Kidney epithelial cell (primary cell): ENCODE results near the gene IQCE. TPM values are rescaled to one million over a fixed set of nuclear protein-coding genes. Genes with fewer than 3 reads are reported as not detected.

Experiments
- DNase-seq: peaks from one replicate; pipeline ENCODE4 v3.0.0-alpha.2; 2010; ENCODE audit warnings: low read depth
- H3K27me3 ChIP-seq: 2 replicates; pipeline ENCODE4 v1.6.0; 2011; ENCODE audit warnings: low read length; ENCODE audit not compliant: control insufficient read depth, insufficient read depth
- H3K36me3 ChIP-seq: 2 replicates; pipeline ENCODE4 v1.5.1; 2011; ENCODE audit warnings: low read length; ENCODE audit not compliant: control insufficient read depth, insufficient read depth
- H3K4me3 ChIP-seq: 2 replicates; pipeline ENCODE4 v1.5.1; 2011; ENCODE audit warnings: low read depth, mild to moderate bottlenecking, control low read depth, low read length
- total RNA-seq: library from RNA; depleted of rRNA; stranded (reverse); fragments of >200 nt; gene quantifications from 2 replicates; pipeline ENCODE4 v1.2.3, GENCODE V29; 2015
- TF ChIP-seq, protein P1 (sequence below): IDR thresholded peaks from 2 replicates; pipeline ENCODE4 v1.5.1; 2011; ENCODE audit warnings: mild to moderate bottlenecking, moderate library complexity, low read length, control low read depth, inconsistent platforms; ENCODE audit not compliant: insufficient read depth, poor library complexity, severe bottlenecking

Gene IQCE
- total RNA-seq, 1 donor from 2014 or later = 18.0 TPM

DNA sequence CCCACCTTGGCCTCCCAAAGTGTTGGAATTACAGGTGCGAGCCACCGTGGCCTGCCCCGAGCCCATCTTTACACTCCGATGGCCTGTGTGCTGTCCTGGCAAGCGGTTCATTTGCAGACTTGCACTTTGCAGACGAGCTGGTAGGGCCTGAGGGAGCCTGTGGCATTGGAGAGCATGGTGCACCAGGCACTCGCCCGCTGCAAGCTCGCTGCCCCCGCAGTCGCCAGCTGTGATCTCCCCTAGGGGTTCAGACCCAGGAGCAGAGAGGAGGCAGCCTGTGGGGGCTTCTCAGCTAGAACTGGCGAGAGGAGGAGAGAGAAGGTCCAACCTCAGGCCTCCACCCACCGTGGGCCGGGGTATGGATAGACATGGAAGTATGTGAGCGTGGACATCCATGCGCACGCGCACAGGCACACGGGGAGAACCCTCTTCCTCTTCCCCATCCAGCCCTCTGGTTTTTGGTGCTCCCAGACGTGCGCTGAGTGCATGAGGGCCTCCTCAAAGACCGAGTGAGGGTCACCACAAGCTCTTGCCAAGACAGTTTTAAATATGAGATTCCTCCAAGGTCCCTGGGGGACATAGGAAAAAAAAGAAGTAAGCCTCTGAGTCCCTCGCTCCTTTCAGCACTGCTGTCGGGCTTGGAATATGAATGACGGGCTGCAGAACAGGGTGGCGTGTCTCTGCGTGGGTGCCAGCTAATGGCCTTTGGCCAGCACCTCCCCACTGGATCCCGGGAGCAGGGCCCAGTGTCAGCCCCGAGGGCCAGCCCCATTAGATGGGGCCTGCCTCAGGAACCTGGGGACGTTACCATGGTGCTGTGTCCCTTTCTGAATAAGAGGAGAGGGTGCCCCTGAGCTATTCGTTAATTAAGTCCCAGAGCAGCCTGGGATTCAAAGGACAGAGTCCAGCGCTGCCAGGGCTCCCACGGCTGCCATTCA, 57.9 kb downstream of the IQCE start:
- no peak overlapping the region for H3K4me3 ChIP-seq
- no peaks in the 10 kb centered on the region for H3K36me3 ChIP-seq
- TF ChIP-seq, protein P1, sequence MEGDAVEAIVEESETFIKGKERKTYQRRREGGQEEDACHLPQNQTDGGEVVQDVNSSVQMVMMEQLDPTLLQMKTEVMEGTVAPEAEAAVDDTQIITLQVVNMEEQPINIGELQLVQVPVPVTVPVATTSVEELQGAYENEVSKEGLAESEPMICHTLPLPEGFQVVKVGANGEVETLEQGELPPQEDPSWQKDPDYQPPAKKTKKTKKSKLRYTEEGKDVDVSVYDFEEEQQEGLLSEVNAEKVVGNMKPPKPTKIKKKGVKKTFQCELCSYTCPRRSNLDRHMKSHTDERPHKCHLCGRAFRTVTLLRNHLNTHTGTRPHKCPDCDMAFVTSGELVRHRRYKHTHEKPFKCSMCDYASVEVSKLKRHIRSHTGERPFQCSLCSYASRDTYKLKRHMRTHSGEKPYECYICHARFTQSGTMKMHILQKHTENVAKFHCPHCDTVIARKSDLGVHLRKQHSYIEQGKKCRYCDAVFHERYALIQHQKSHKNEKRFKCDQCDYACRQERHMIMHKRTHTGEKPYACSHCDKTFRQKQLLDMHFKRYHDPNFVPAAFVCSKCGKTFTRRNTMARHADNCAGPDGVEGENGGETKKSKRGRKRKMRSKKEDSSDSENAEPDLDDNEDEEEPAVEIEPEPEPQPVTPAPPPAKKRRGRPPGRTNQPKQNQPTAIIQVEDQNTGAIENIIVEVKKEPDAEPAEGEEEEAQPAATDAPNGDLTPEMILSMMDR = no peak
- DNase-seq = no peak
- peaks cover 3% of the 10 kb centered on the region for H3K27me3 ChIP-seq

DNA sequence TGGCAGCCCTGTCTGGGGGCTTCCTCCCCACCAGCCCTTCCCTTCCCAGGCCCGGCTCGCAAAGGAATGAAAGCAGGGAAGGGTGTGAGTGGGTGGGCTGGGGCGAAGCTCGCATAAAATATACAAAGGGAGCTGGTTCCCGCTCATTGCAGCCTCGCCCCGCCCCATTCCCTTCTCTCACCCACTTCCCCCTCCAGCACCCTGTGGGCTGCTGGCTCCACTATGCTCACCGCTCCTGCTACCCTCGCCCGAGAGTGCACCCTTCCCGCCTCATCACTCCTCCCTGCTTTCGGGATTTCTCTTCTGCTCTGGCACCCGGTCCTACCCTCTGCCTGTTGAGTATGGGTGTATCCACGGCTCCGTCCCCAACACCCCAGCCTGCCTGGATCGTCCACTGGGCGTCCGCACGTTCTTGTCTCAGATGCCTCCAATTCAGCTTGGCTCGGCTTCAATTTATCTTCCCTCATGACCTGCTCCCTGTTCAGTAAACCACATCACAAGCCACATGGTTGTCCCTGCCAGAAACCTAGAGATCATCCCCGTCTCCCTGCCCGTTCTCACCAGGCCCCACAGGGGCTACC, 58.6 kb downstream of the IQCE start:
- DNase-seq = no peak
- TF ChIP-seq, protein P1 = no peak
- H3K4me3 ChIP-seq = no peak overlapping the region
- peaks cover 3% of the 10 kb centered on the region for H3K27me3 ChIP-seq
- H3K36me3 ChIP-seq = no peaks in the 10 kb centered on the region

DNA sequence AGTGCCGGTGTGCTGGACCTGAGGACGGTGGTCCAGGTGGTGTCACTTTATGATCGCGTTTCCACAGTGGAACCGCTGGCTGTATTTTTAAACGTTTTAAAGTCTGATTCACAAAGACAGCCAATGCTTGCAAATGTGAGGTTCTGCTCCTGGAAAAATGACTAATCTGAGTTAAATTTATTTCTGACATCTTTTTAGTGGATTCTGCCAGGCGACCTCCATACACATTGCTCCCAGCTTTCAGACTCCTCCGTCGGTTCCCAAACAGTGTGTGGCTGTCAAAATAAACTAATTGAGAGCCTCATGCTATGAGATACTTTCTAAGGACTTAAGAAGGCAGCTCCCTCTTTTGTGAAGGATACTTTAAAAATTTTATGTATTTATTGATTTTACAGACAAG, 60.3 kb downstream of the IQCE start:
- DNase-seq = no peak
- TF ChIP-seq, protein P1 = no peak
- H3K27me3 ChIP-seq = peaks cover 3% of the 10 kb centered on the region
- no peaks in the 10 kb centered on the region for H3K36me3 ChIP-seq
- no peak overlapping the region for H3K4me3 ChIP-seq

DNA sequence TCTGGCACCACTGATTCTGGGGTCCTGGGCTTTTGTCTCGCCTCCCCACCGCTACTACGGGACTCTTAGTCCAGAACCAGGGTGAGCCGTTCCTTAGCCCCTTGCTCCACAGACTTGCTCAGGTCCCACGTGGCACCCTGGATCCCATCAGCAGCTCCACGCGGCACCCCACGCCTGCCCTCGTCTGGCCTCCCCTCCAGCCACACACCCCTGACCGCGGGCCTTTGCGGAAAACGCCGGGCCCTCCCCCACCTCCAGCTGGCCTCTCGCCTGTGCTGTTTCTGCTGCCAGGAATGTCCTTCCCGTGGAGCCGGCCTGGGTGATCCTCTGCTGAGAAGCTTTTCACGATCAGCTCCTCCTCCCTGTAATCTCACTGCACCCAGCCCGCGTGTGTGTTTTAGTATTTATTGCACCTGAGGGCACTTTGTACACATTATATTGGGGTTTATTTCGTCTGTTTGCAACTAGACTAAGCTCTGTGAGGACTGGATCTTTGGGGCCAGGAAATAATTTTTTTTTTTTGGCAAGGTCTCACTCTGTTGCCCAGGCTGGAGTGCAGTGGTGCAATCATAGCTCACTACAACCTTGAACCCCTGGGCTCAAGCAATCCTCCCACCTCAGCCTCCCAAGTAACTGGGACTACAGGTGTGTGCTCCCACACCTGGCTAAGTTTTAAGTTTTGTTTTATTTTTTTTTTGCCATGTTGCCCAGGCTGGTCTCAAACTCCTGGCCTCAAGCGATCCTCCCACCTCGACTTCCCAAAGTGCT, 62.5 kb downstream of the IQCE start:
- H3K27me3 ChIP-seq = peaks cover 3% of the 10 kb centered on the region
- no peak for DNase-seq
- H3K4me3 ChIP-seq = no peak overlapping the region
- TF ChIP-seq, protein P1 = no peak
- no peaks in the 10 kb centered on the region for H3K36me3 ChIP-seq

DNA sequence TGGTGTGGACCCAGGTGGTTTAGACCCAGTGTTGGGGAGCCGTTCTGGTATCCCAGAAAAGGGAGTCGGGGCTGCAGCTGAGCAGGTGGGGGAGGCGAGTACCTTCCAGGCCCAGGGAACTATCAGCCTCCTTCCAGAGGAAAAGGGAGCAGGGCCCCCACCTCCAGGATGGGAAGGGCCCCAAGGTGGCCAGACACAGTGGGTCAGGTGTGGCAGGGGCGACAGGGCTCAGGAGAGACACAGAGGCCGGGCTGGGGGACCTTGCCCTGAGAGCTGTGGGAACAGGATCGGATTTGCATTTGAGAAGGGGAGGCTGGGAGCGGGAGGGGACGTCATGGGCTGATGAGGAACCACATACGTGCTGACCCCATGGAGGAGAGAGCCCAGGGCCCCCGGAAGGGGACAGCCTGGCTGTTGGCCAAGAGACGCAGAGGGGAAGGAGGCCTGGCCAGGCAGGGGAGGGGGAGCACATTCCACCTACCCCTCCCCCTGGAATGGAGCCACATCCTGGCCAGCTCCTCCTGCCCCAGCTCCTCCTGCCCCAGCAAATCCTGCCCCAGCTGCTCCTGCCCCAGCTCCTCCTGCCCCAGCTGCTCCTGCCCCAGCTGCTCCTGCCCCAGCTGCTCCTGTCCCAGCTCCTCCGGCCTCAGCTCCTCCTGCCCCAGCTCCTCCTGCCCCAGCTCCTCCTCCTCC, 63.3 kb downstream of the IQCE start:
- H3K4me3 ChIP-seq = no peak overlapping the region
- no peaks in the 10 kb centered on the region for H3K36me3 ChIP-seq
- TF ChIP-seq, protein P1 = no peak
- peaks cover 3% of the 10 kb centered on the region for H3K27me3 ChIP-seq
- no peak for DNase-seq
